NCI-H510A (cell line): Measurements from ENCODE around the gene ZNF644.

ENCODE experiments used
- DNase-seq: peaks from one replicate; lab custom pipeline; 2025; lab: John Stamatoyannopoulos, UW

Gene ZNF644

GRCh38 chr1:91020967-91021685, 709 bp downstream of the ZNF644 start:
- DNase-seq, result peak; percentile 97

GRCh38 chr1:91020486-91020885, 1.3 kb downstream of the ZNF644 start:
- no peak for DNase-seq

- DNase-seq, result no peak
Observed at GRCh38 chr1:91018006-91018405, 3.8 kb downstream of the ZNF644 start.

- DNase-seq, result peak; percentile 57
Observed at GRCh38 chr1:91015794-91016550, 5.9 kb downstream of the ZNF644 start.

GRCh38 chr1:91015358-91015780, 6.5 kb downstream of the ZNF644 start:
- no peak for DNase-seq

- DNase-seq, result no peak
Observed at GRCh38 chr1:91014475-91014874, 7.4 kb downstream of the ZNF644 start.

GRCh38 chr1:91013302-91013701, 8.5 kb downstream of the ZNF644 start:
- DNase-seq, result no peak

- DNase-seq, result no peak
Observed at GRCh38 chr1:91012196-91012595, 9.6 kb downstream of the ZNF644 start.

GRCh38 chr1:91011726-91012125, 10.1 kb downstream of the ZNF644 start:
- no peak for DNase-seq

GRCh38 chr1:91007827-91008226, 14.0 kb downstream of the ZNF644 start:
- DNase-seq, result no peak

GRCh38 chr1:91007092-91007491, 14.7 kb downstream of the ZNF644 start:
- DNase-seq, result no peak

- no peak for DNase-seq
Observed at GRCh38 chr1:91006113-91006908, 15.5 kb downstream of the ZNF644 start.

- no peak for DNase-seq
Observed at GRCh38 chr1:91005285-91005684, 16.6 kb downstream of the ZNF644 start.

GRCh38 chr1:91004145-91004544, 17.7 kb downstream of the ZNF644 start:
- no peak for DNase-seq

GRCh38 chr1:90996742-90997413, 25.0 kb downstream of the ZNF644 start:
- DNase-seq, result no peak

GRCh38 chr1:90995311-90995894, 26.4 kb downstream of the ZNF644 start:
- DNase-seq, result no peak

- no peak for DNase-seq
Observed at GRCh38 chr1:90994461-90994860, 27.4 kb downstream of the ZNF644 start.

GRCh38 chr1:90993245-90993644, 28.6 kb downstream of the ZNF644 start:
- no peak for DNase-seq

- DNase-seq, result no peak
Observed at GRCh38 chr1:90990779-90991178, 31.1 kb downstream of the ZNF644 start.

- no peak for DNase-seq
Observed at GRCh38 chr1:90989990-90990389, 31.8 kb downstream of the ZNF644 start.

- no peak for DNase-seq
Observed at GRCh38 chr1:90989302-90989701, 32.5 kb downstream of the ZNF644 start.

- no peak for DNase-seq
Observed at GRCh38 chr1:90987841-90988240, 34.0 kb downstream of the ZNF644 start.
